GM06990 (cell line): Measurements from ENCODE around the gene MTCL1.

Source experiments
- DNase-seq: peaks from one replicate; pipeline ENCODE4 v3.0.0-alpha.2; 2011; ENCODE audit not compliant: insufficient read length; ENCODE audit errors: extremely low read depth
- H3K27me3 ChIP-seq: replicated peaks from 2 replicates; pipeline ENCODE4 v1.6.0; 2011; ENCODE audit warnings: low read length; ENCODE audit not compliant: control insufficient read depth, insufficient read depth
- H3K36me3 ChIP-seq: 2 replicates; pipeline ENCODE4 v1.5.1; 2011; ENCODE audit warnings: low read length; ENCODE audit not compliant: control insufficient read depth, insufficient read depth
- H3K4me3 ChIP-seq: replicated peaks from 2 replicates; pipeline ENCODE4 v1.5.1; 2011; ENCODE audit warnings: low read depth, mild to moderate bottlenecking, control low read depth, low read length
- TF ChIP-seq, protein P1 (sequence below): IDR thresholded peaks from 2 replicates; pipeline ENCODE4 v1.5.1; 2011; ENCODE audit warnings: low read length, control low read depth, mild to moderate bottlenecking, inconsistent platforms; ENCODE audit not compliant: insufficient read depth, poor library complexity, severe bottlenecking

The MTCL1 gene

DNA sequence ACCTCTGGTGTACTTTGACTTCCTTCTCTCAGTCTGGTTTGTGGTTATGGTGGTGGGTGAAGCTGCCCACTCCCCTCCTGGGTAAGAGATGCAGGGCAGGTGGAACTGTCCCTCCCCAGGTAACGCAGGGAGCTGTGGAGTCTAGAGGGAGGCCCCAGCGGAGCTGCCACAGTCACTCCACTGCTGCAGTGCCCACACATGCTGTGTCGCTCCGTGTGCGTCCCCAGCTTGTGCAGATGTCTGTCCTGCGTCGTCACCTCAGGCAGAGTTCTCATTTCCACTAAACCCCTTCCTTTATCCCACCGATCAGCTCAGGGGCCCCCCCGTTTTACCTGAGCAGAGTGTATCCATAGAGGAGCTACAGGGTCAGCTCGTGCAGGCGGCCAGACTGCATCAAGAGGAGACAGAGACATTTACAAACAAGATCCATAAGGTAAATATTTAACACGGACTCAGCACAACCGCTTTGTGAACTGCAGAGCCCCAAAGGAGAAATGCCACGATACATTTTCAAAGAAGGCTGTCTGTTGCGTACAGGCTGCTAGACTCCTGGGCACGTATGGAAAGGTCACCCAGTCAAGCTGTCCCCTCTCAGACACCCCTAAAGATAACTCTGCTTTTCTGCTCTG is 87.4 kb downstream of the MTCL1 start:
- Histone ChIP-seq H3K27me3 (no peaks in the 10 kb centered on the region; the same call in 1 of the 2 replicates), H3K36me3 (no peaks in the 10 kb centered on the region), H3K4me3 (no peak overlapping the region)
- DNase-seq: no peak
- TF ChIP-seq, protein P1, sequence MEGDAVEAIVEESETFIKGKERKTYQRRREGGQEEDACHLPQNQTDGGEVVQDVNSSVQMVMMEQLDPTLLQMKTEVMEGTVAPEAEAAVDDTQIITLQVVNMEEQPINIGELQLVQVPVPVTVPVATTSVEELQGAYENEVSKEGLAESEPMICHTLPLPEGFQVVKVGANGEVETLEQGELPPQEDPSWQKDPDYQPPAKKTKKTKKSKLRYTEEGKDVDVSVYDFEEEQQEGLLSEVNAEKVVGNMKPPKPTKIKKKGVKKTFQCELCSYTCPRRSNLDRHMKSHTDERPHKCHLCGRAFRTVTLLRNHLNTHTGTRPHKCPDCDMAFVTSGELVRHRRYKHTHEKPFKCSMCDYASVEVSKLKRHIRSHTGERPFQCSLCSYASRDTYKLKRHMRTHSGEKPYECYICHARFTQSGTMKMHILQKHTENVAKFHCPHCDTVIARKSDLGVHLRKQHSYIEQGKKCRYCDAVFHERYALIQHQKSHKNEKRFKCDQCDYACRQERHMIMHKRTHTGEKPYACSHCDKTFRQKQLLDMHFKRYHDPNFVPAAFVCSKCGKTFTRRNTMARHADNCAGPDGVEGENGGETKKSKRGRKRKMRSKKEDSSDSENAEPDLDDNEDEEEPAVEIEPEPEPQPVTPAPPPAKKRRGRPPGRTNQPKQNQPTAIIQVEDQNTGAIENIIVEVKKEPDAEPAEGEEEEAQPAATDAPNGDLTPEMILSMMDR: no peak

DNA sequence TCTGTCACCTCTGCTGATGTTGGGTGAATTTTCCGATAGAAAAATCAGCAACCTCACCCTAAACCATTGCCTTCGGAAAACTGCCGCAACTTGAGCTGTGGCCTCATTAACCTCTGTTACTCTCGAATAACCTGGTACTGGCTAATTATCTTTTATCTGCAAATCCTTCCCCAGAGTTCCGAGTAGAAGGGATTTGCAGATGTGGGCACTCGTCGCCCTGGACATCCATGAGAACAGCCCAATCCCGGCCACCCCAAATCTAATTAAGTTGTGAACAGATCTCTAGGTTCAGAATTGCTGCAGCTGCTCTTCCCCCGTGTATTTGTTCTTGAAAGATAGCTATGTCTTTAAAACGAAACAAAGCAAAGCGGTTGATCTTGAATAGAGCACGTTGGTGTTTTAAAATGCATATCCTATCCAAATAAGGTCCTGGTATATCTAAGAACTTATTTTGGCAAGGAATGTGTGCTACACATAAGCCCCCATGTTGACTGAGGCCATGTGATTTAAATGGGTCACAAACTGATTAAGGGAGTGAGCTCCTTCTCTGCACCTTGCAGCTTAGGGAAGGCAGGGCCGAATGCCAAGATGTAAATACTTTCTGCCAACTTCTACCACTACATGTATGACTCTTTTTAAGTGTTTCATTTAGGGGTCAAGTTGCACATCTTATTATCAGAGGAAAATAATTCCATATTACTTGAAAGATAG is 88.2 kb downstream of the MTCL1 start:
- Histone ChIP-seq H3K4me3 (no peak overlapping the region), H3K27me3 (no peaks in the 10 kb centered on the region; the same call in 1 of the 2 replicates), H3K36me3 (no peaks in the 10 kb centered on the region)
- no peak for DNase-seq
- TF ChIP-seq, protein P1: no peak

DNA sequence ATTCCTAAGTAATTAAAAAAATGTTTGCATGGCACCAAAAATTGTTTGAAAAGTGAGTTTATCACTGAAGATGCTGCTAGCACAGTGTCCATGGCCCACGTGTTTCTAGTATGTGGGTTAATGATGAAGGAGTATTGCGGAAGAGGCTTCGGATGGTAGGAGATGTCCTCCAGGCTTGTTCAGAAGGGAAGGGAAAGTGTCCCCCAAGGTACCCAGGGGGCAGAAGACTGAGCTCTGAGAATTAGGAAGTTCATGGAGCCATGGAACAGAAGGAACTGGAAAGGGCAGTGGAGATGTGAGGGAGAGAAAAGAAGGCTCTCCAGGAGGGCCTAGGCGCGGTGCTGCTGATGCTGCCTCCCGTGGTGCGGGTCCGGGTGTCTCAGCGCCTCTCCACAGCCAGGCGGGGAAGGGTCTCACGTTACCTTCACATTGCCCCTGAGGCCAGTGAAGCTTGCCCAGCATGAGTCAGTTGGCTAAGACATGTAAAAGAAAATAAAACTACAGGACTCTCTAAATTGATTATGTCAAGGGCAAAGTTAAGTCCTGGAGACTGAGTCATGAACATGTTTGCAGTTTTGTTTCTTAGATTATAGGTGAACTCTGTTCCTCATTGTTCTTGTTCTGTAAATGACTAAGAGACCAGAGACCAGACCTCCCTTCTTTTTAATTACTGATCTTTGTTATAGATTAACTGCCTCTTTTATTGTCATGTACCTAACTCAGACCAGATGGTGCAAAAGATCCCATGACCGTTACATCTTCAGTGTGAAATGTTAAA is 89.0 kb downstream of the MTCL1 start:
- no peak overlapping the region for H3K4me3 ChIP-seq
- no peaks in the 10 kb centered on the region; the same call in 1 of the 2 replicates for H3K27me3 ChIP-seq
- TF ChIP-seq, protein P1: no peak
- no peak for DNase-seq
- H3K36me3 ChIP-seq: no peaks in the 10 kb centered on the region

DNA sequence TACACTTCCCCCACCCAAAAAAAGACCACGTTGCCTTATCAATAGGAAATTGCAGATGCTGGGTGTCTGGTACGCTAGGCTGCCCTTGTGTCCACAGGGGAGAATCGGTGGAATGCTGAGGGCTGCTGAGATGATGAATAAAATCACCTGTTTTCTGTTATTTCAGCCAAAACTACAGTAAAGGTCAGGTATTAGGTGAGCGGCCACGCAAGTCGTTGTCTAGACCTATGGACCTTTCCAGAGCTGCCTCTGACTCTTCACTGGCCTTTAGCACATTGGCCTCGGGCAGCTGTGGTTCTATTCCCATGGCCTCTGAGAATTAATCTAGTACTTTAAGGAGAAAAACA is 89.6 kb downstream of the MTCL1 start:
- no peak for DNase-seq
- TF ChIP-seq, protein P1: no peak
- H3K36me3 ChIP-seq: no peaks in the 10 kb centered on the region
- no peak overlapping the region for H3K4me3 ChIP-seq
- H3K27me3 ChIP-seq: no peaks in the 10 kb centered on the region; the same call in 1 of the 2 replicates

DNA sequence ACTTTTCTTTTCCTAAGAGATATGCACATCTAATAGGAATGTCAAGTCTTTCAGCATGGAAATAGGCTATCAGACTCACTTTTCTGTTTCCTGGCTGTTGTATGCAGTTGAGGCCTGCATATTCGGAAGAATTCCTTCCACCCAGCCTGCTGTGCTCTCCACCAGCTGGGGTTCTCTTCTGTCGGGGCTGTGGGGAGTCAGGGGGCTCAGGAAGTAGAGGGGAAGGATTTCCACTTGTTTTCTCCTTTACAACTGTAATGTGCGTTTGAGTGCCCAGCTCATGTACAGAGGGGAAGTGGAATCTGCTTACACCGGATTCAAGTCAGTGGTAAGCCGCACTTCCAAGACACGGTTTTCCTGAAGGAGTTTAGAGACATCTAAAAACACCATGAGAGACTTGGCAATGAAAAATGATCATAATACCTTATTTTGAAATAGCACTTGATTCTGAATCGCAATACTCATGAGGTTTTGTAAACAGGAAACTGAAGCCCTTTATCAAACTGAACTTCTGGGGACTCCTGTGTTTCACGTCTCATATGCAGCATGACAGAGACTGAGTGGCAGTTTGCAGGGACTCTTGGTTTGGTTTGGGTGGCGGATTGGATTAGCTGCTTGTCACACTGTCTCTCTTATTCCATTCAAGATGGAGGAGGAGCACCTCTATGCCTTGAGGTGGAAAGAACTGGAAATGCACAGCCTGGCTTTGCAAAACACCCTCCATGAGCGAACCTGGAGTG is 90.4 kb downstream of the MTCL1 start:
- TF ChIP-seq, protein P1: no peak
- no peak for DNase-seq
- no peaks in the 10 kb centered on the region for H3K36me3 ChIP-seq
- no peaks in the 10 kb centered on the region; the same call in 1 of the 2 replicates for H3K27me3 ChIP-seq
- H3K4me3 ChIP-seq: no peak overlapping the region
